ENCODE measurements around the gene PLA2G2D.

DNA sequence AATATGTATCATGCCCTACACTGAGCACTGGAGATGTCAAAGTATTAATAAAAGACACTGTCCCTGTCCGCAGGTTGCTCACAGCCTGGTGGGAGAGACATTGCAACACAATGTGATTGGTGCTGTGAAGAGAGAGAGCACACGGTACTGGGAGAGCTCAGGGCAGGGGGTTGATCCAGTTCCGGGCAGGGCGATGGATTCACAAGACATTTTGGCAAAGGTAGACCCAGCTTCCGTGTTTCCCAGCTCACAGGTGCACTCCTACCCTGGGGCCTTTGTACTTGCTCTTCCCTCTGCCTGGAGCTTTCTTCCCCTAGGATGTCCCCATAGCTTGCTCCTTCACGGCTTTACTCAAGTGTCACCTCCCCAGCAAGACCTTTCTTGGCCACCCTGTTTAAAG is 47.9 kb downstream of the PLA2G2D start:
- TF ChIP-seq CTCF (IDR thresholded peaks at IDR 0.05) (no peak), EP300 (IDR thresholded peaks at IDR 0.05) (no peak)
